HG03378 (cell line): ENCODE measurements around the gene MPDU1.

Experiments
- ATAC-seq: cut with Tn5 transposase; IDR thresholded peaks from one replicate; pipeline ENCODE4 v1.9.1; 2021; ENCODE audit warnings: mild to moderate bottlenecking, moderate library complexity; ENCODE audit not compliant: unreplicated experiment

MPDU1 gene

DNA sequence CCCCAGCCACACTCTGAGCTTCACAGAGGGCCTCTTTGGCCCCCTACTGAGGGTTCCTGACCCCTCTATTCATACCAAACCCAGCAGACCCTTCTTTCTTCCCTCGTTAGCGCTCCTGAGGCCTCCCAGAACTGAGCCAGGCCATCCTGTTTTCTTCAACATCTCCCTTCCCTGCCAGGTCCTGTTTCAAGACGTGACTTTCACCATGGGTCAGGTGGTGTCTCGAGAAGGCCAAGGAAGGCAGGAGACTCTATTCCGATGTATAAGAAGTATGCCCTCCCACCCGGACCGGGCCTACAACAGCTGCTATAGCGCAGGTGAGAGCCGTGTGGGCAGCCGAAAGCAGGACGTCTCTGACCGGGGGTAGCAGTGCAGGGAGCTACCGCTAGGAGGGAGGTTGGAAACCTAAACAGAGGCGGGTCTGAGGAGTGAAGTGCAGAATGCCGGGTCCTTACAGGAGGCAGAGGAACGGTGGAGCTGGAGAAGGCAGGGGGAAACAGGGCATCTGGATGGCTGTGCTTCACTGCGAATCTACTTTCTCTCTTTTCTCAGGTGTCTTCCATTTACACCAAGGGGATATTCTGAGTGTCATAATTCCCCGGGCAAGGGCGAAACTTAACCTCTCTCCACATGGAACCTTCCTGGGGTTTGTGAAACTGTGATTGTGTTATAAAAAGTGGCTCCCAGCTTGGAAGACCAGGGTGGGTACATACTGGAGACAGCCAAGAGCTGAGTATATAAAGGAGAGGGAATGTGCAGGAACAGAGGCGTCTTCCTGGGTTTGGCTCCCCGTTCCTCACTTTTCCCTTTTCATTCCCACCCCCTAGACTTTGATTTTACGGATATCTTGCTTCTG, 23.3 kb upstream of the MPDU1 start:
- no peak for ATAC-seq

DNA sequence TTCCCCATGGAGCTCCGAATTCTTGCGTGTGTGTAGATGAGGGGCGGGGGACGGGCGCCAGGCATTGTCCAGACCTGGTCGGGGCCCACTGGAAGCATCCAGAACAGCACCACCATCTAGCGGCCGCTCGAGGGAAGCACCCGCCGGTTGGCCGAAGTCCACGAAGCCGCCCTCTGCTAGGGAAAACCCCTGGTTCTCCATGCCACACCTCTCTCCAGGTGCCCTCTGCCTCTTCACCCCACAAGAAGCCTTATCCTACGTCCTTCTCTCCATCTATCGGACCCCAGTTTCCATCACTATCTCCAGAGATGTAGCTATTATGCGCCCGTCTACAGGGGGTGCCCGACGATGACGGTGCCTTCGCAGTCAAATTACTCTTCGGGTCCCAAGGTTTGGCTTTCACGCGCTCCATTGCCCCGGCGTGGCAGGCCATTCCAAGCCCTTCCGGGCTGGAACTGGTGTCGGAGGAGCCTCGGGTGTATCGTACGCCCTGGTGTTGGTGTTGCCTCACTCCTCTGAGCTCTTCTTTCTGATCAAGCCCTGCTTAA, 22.6 kb upstream of the MPDU1 start:
- no peak for ATAC-seq

DNA sequence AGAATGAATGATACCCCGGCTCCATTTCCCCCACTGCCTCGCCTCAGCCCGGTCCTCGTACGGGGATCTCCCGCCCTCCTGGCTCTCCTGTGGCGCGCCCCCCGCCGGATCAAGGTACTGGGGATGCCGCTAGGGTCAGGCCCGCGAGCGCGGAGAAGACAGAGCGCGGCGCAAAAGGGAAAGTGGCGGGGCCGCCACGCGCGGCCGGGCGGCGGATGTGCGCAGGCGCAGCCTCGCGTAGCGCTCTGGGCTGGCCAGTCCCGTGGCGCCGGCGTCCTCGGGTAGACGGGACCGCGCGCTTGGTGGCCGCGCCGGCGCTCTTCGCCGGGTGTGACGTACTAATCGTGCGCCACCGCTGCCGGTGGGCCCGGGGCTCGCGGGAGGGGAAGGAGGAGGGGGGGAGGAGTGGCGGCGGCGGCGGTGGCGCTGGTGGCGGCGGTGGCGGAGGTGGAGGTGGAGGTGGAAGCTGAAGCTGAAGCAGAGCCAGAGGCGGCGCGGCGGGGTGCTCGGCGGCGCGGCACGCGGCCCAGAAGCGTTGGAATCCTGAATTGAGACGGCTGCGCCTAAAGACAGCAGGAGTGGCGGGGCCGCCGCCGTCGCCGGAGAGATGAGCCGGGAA, 22.0 kb upstream of the MPDU1 start, which contains the start of gene SENP3:
TSS of gene SENP3 (plus strand) at position 331 of the 619 bp plus-strand sequence. CDS start 1,158 bp downstream, outside the sequence.
- ATAC-seq, result no peak

DNA sequence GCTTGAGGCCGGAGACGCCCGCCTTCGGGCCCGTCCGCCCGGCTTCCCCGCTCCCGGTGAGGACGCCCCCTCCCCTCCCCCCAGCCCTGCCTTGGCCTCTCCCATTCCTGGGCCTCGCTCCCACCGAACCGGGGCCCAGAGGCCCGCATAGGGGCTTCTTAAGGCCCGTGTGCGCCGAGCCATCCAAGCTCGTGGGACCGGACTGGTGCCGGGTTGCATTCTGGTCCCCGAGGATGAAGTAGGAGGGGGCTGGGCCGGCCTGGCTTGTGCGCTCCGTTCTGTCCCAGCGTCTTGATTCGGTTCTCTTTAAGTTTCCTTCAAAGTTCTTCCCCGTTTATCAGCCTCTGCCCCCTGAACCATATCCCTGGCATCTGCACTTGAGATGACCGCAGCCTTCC, 21.4 kb upstream of the MPDU1 start:
- no peak for ATAC-seq

DNA sequence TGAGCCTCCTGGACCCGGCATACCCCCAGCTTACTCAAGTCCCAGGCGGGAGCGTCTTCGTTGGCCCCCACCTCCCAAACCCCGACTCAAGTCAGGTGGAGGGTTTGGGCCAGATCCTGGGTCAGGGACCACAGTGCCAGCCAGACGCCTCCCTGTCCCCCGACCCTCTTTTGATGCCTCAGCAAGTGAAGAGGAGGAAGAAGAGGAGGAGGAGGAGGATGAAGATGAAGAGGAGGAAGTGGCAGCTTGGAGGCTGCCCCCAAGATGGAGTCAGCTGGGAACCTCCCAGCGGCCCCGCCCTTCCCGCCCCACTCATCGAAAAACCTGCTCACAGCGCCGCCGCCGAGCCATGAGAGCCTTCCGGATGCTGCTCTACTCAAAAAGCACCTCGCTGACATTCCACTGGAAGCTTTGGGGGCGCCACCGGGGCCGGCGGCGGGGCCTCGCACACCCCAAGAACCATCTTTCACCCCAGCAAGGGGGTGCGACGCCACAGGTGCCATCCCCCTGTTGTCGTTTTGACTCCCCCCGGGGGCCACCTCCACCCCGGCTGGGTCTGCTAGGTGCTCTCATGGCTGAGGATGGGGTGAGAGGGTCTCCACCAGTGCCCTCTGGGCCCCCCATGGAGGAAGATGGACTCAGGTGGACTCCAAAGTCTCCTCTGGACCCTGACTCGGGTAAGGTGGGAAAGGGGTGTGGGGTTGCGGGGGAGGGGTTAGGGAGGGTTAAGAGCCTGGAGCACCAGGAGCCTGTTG, 20.4 kb upstream of the MPDU1 start:
- ATAC-seq, result no peak

DNA sequence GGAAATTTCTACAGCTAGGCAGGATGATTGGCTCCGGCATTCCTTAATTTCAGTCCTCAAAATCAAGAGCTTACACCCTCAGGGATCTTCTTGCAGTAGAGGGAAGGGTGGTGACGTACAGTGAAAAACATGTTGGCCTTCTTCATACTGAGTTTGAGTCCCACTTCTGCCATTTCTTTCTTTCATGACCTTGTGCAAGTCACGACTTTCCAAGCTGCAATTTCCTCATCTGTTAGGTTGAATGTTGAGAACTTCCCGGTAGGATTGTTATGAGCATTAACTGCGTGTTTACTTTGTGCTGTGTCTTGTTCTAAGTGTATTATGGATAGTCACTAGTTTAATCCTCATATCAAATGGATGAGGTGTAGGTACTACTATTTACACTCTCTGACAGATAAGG, 14.1 kb upstream of the MPDU1 start:
- no peak for ATAC-seq

DNA sequence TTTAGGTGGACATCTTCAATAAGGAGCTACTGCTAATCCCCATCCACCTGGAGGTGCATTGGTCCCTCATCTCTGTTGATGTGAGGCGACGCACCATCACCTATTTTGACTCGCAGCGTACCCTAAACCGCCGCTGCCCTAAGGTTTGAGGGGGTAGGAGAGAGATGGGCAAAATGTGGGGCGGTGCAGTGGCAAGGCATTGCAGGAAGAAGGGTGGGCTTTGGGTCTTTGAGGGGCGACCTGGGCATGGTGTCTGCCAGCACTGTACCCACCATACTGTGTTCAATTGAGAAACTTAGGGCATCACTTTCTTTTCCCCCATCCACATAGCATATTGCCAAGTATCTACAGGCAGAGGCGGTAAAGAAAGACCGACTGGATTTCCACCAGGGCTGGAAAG, 13.3 kb upstream of the MPDU1 start:
- ATAC-seq, result no peak

DNA sequence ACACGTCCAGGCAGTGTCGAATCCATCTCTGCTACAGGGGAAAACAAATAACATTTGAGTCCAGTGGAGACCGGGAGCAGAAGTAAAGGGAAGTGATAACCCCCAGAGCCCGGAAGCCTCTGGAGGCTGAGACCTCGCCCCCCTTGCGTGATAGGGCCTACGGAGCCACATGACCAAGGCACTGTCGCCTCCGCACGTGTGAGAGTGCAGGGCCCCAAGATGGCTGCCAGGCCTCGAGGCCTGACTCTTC, 11.4 kb upstream of the MPDU1 start:
- ATAC-seq, result no peak

DNA sequence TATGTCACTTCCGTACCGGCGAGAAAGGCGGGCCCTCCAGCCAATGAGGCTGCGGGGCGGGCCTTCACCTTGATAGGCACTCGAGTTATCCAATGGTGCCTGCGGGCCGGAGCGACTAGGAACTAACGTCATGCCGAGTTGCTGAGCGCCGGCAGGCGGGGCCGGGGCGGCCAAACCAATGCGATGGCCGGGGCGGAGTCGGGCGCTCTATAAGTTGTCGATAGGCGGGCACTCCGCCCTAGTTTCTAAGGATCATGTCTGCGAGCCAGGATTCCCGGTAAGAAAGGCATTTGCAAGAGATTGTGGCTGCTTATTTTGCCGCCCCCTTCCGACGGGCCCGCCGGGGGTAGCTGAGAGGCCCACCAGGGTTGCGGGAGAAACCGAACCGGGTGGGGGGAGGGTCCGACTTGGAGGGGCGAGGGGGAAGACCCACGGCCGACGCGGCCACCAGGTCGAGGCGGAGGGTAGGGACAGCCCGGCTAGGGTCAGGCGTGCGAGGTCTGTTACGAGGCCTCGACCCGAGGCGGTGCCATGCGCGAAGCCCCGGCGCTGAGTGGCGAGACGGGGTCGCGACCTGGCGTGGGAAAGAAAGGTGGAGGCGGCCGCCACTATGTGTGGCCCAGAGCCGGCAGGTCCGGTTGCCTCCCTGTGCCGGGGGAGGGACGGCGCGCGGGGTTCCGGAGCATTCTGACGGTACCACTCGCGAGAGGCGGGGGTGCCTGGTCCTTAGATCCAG, 10.9 kb upstream of the MPDU1 start:
- ATAC-seq, result peak; percentile 86

DNA sequence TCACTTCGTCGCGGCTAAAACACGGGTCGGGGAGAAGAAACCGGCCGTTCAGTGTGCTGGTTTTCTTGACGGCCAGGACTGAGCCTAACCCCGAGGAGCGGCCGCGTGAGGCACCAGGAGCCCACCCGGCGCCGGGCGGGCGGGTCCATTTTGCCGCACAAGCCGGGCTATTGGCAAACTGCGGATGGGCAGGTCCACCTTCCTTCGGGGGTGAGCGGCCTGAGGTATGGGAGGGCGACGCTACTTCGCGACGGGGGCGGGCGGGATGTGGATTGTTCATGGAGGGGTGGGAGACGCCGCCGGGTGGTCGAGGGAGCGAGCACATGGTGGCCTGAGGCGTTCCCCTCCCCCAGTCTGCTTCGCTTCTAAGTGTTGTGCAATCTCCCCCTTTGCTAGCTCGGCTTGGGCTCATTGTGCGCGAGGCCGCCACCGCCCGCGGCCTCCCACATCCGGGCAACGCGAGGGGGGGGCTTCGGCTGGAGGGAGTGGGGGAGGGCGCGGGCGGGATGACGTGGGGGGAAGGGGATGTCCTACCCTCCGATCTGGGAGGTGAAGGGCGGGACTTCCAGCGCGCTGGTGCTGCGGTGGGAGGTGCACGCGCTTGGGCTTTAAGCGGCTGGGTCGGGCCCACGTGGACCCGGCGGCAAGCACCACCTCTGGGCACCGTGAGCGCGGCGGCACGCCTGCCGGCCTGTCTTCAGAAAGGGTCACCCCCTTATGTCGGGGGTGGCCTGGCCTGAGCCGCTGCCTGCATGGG, 10.2 kb upstream of the MPDU1 start:
- no peak for ATAC-seq

DNA sequence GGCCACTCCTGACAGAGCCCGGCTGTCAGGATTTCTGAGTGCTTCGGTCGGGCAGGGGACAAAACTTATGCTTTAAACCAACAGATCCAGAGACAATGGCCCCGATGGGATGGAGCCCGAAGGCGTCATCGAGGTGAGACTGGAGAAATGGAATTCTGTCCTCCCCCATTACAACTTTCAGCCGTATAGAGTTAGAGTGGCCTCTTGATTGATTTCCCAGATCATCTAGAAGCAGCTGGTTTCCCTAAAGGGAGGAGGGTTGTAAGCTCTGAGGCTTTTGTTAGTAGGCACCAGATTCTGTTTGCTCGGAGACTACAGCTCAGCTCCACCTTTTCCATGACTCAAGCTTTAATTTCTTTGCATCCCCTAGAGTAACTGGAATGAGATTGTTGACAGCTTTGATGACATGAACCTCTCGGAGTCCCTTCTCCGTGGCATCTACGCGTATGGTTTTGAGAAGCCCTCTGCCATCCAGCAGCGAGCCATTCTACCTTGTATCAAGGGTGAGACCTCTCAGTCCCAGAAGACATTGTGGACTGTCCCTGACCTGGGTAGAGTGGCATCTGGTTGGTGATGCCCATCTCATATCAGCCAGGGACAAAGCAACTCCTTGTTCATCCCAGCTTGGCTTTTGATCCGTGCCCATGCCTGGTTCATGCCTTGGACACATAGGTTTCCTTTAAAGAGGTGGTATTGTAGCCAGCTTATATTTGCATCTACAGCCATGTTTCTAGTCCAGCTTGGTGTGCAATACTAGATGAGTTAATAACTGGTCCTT, 9.3 kb upstream of the MPDU1 start:
- ATAC-seq, result no peak

DNA sequence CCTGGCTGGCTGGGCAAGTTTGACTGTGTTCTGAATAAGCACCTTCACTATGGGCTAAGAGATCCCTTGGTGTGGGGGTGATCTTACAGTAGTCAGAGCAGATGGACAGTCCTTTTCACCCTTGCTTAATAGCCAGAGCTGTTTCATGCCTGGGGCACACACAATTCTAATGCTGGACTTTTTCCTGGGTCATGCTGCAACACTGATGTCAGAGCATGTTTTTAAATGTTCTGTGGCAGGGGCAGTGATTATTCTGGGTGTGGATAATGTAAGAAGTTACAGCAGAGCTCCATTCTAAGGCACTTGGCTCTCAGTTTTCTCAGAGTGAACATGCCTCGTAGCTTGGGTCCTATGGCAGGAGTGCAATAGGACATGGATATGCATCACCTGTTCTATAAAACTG, 8.2 kb upstream of the MPDU1 start:
- ATAC-seq, result no peak

DNA sequence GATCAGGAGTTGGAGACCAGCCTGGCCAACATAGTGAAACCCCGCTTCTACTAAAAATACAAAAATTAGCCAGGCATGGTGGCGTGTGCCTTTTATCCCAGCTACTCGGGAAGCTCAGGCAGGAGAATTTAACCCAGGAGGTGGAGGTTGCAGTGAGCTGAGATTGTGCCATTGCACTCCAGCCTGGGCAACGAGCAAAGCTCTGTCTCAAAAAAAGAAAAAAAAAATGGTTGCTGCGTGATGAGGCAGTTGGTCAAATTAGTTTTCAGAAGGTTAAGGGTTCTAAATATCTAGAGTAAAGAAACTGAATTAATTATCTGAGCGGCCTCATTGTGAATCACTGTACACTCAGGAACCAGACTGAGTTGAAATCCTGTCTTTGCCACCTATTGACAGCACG, 7.7 kb upstream of the MPDU1 start:
- no peak for ATAC-seq

DNA sequence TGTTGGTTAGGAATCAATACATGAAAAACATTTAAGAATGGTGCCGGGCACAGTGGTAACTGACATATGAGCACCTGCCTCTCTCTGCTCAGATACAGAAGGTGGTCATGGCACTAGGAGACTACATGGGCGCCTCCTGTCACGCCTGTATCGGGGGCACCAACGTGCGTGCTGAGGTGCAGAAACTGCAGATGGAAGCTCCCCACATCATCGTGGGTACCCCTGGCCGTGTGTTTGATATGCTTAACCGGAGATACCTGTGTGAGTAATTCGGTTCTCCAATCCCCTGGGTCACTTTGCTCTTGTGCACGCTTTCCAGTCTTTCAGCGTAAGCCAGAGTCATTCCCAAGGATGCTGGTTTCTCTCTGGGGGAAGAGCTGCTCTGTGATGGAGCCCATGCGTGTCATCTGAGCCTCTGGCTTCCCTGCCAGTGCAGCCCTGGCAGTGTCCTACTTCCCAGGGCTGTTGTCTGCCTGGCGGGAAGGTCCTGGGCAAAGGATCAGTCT, 7.2 kb upstream of the MPDU1 start:
- no peak for ATAC-seq

DNA sequence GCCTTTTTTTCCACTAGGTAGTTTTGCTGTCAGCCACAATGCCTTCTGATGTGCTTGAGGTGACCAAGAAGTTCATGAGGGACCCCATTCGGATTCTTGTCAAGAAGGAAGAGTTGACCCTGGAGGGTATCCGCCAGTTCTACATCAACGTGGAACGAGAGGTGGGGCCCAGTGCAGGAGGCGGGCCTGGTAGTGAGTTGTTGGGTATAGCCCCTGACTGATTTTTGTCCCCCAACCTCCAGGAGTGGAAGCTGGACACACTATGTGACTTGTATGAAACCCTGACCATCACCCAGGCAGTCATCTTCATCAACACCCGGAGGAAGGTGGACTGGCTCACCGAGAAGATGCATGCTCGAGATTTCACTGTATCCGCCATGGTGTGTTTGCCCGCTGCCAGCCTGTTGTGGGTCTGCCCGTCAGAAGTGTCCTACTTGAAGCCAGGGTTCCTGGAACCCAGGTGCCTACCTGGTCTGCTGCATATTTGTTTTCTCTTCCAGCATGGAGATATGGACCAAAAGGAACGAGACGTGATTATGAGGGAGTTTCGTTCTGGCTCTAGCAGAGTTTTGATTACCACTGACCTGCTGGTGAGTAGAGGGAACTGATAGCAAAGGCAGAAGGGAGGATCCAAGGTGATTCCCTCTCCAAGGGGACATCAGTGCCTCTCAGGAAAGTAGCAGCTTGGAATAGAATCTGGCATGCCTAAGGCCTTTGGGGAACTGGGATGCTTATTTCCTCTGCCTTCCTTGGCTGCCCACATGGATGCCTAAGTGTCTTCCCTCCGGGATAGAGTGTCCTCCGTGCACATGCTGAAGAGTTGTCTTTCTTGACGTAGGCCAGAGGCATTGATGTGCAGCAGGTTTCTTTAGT, 6.1 kb upstream of the MPDU1 start:
- no peak for ATAC-seq

DNA sequence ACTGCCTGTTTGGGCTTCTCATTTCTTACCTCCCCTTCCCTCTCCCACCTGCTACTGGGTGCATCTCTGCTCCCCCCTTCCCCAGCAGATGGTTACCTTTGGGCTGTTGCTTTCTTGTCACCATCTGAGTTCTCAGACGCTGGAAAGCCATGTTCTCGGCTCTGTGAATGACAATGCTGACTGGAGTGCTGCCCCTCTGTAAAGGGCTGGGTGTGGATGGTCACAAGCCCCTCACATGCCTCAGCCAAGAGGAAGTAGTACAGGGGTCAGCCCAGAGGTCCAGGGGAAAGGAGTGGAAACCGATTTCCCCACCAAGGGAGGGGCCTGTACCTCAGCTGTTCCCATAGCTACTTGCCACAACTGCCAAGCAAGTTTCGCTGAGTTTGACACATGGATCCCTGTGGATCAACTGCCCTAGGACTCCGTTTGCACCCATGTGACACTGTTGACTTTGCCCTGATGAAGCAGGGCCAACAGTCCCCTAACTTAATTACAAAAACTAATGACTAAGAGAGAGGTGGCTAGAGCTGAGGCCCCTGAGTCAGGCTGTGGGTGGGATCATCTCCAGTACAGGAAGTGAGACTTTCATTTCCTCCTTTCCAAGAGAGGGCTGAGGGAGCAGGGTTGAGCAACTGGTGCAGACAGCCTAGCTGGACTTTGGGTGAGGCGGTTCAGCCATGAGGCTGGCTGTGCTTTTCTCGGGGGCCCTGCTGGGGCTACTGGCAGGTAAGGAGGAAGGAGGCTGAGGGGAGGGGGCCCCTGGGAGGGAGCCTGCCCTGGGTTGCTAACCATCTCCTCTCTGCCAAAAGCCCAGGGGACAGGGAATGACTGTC, 4.4 kb upstream of the MPDU1 start, which contains the start of gene CD68:
TSS of gene CD68 (plus strand) at position 638 of the 833 bp plus-strand sequence. CDS start at position 678, 40 bp downstream.
- no peak for ATAC-seq

DNA sequence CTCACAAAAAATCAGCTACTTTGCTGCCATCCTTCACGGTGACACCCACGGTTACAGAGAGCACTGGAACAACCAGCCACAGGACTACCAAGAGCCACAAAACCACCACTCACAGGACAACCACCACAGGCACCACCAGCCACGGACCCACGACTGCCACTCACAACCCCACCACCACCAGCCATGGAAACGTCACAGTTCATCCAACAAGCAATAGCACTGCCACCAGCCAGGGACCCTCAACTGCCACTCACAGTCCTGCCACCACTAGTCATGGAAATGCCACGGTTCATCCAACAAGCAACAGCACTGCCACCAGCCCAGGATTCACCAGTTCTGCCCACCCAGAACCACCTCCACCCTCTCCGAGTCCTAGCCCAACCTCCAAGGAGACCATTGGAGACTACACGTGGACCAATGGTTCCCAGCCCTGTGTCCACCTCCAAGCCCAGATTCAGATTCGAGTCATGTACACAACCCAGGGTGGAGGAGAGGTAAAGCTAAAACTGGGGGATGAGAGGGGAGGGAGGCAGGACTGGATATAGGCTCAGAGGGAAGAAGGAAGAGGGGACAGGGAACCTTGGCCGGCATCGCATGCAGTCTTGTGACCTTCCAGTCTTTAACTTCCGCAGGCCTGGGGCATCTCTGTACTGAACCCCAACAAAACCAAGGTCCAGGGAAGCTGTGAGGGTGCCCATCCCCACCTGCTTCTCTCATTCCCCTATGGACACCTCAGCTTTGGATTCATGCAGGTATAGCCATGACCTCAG, 3.6 kb upstream of the MPDU1 start:
- no peak for ATAC-seq
